Cardiac muscle cell (in vitro differentiated cells and primary cell): ENCODE results near the gene TOMM34. TPM values are rescaled to one million over a fixed set of nuclear protein-coding genes. Genes with fewer than 3 reads are reported as not detected.
A peak's percentile ranks its signal among the peaks of the same experiment; 100 is the strongest.

Source experiments
- DNase-seq, 2 donors: peaks; one replicate each; pipeline versions ENCODE4 v3.0.0 to v3.0.0-alpha.2; 2010 to 2017; ENCODE audit warnings: low read depth in 1 of 2, low spot score in 1 of 2
- H3K27ac ChIP-seq: fragments of 200-600 bp; sonication (generic); 2 replicates; pipeline ENCODE4 v1.5.1; 2016
- H3K27me3 ChIP-seq: fragments of 200-600 bp; sonication (generic); 2 replicates; pipeline ENCODE4 v1.6.0; 2016; ENCODE audit warnings: control low read depth
- H3K36me3 ChIP-seq: fragments of 200-600 bp; sonication (generic); 2 replicates; pipeline ENCODE4 v1.5.1; 2016; ENCODE audit warnings: control low read depth
- H3K4me1 ChIP-seq: fragments of 200-600 bp; sonication (generic); 2 replicates; pipeline ENCODE4 v1.8.1; 2017; ENCODE audit warnings: low read depth, mild to moderate bottlenecking, mixed run types
- H3K4me3 ChIP-seq: fragments of 200-600 bp; sonication (generic); 2 replicates; pipeline ENCODE4 v1.5.1; 2016; ENCODE audit warnings: mild to moderate bottlenecking
- H3K9me3 ChIP-seq: fragments of 200-600 bp; sonication (generic); 2 replicates; pipeline ENCODE4 v1.5.1; 2017; ENCODE audit warnings: low read depth, mild to moderate bottlenecking, control low read depth
- CTCF ChIP-seq: IDR thresholded peaks from 2 replicates; pipeline ENCODE4 v1.5.1; 2012; ENCODE audit warnings: low read depth, mild to moderate bottlenecking, low read length
- polyA plus RNA-seq: library from polyadenylated mRNA; unstranded; fragments of >200 nt; fragmentation: Nextera tagmentation; extraction: Ambion mirVana; gene quantifications from 2 replicates; pipeline ENCODE4 v1.2.1, GENCODE V29; 2016
- total RNA-seq: library from RNA; depleted of rRNA; stranded (reverse); fragments of >200 nt; gene quantifications from 2 replicates; pipeline ENCODE4 v1.2.3, GENCODE V29; 2016

The TOMM34 gene
- total and polyA plus RNA-seq, 2 experiments from 2014 or later = 79.2 to 107 TPM

DNA sequence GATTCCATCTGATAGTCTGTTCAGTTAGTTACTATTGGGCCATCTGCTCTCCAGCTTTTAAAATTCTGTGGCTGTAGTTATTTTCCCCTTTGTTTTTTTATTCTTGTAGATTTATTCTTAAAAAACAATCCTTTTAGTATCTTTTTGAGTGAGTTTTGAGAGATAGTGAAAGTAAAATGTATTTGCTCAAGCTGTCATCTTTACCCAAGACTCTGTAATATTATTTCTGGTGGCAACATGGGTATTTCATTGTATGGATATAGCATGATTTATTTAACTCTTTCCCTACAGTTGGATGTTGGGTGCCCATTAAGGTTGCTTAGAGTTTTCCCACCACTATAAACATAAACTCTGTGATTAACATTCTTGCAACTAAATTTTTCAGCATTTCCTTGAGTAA is 30.8 kb upstream of the TOMM34 start:
- Histone ChIP-seq H3K36me3 (peaks cover 9% of the 10 kb centered on the region), H3K4me1 (peaks cover 3% of the 10 kb centered on the region), H3K4me3 (no peak overlapping the region), H3K9me3 (no peaks in the 10 kb centered on the region), H3K27me3 (no peaks in the 10 kb centered on the region), H3K27ac (no peak overlapping the region)
- TF ChIP-seq CTCF = no peak
- DNase-seq = peak in 1 of 2 donors; percentile 6

DNA sequence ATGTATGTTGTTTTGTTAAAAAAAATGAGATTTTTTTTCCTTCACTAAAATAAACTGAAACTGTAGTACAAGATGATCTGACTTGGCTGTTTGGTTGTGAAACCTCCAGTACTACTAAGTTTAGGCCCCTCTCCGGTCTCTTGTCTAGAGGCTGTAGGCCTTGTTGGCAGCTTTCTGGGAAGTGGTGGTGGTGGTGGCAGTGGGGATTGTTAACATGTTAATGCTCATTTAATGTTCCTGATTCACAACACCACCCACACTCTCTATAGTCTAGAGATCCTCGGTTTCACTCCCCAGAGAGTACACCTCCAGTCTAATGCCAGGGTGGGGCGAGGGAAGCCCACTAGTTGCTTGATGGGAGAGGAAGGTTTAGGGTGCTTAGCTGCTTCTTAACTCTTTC is 30.2 kb upstream of the TOMM34 start:
- Histone ChIP-seq H3K4me3 (no peak overlapping the region), H3K36me3 (peaks cover 9% of the 10 kb centered on the region), H3K27me3 (no peaks in the 10 kb centered on the region), H3K9me3 (no peaks in the 10 kb centered on the region), H3K27ac (no peak overlapping the region), H3K4me1 (peaks cover 3% of the 10 kb centered on the region)
- peak in 1 of 2 donors; percentile 45 for DNase-seq
- TF ChIP-seq CTCF = no peak

GRCh38 chr20:44988631-44989171 is 28.5 kb upstream of the TOMM34 start:
- H3K4me1 ChIP-seq = no peaks in the 10 kb centered on the region
- H3K27ac ChIP-seq = no peak overlapping the region
- no peak for DNase-seq
- no peaks in the 10 kb centered on the region for H3K9me3 ChIP-seq
- H3K27me3 ChIP-seq = no peaks in the 10 kb centered on the region
- TF ChIP-seq CTCF = no peak
- no peak overlapping the region for H3K4me3 ChIP-seq
- peaks cover 9% of the 10 kb centered on the region for H3K36me3 ChIP-seq

DNA sequence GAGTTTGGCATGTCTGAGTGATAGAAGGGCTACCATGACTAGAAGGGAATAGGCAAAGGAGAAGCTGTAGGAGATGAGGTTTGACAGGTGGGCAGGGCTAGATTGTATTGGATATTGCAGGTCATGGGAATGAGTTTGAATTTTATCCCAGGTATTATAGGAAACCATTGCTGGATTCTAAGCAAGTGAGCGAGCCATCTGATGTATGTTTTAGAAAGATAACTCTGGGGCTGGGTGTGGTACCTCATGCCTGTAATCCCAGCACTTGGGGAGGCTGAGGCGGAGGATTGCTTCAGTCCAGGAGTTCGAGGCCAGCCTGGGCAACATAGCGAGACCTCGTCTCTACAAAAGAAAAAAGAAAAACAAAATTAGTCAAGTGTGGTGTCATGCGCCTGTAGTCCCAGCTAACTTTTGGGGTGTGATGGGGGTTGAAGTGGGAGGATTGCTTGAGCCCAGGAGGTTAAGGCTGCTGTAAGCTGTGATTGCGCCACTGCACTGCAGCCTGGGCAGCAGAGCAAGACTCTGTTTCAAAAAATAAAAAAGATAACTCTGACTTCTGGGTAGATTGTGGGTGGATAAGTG is 23.0 kb upstream of the TOMM34 start:
- Histone ChIP-seq H3K4me1 (no peaks in the 10 kb centered on the region), H3K27me3 (no peaks in the 10 kb centered on the region), H3K4me3 (no peak overlapping the region), H3K36me3 (peaks cover 19% of the 10 kb centered on the region), H3K9me3 (no peaks in the 10 kb centered on the region), H3K27ac (no peak overlapping the region)
- no peak for DNase-seq
- TF ChIP-seq CTCF = no peak

GRCh38 chr20:44981736-44982406 is 21.7 kb upstream of the TOMM34 start:
- Histone ChIP-seq H3K9me3 (no peaks in the 10 kb centered on the region), H3K36me3 (peaks cover 11% of the 10 kb centered on the region), H3K27ac (no peak overlapping the region), H3K4me3 (no peak overlapping the region), H3K27me3 (no peaks in the 10 kb centered on the region), H3K4me1 (no peaks in the 10 kb centered on the region)
- no peak for TF ChIP-seq CTCF
- DNase-seq = no peak
